ENCODE results near the gene DPYD. TPM values are rescaled to one million over a fixed set of nuclear protein-coding genes. Genes with fewer than 3 reads are reported as not detected.

Gene DPYD
- total and polyA plus RNA-seq, 2 donors from 2014 or later, result 4.9 to 41.6 TPM

- FAIRE-seq, result no peak
- H3K4me3 ChIP-seq (ENCODE audit: low read length in 3 of 3), result no peak overlapping the region
- TF ChIP-seq CTCF (IDR thresholded peaks at IDR 0.05; ENCODE audit: borderline replicate concordance, extremely low read depth, insufficient read depth), result no peak
- no peak overlapping the region for H3K9ac ChIP-seq (ENCODE audit: low read length in 3 of 3)
- no peak overlapping the region for H3K27ac ChIP-seq (ENCODE audit: low read depth in 2 of 2, low read length in 2 of 2)
- no peak for DNase-seq
- no peaks in the 10 kb centered on the region for H3K36me3 ChIP-seq (ENCODE audit: control insufficient read depth in 2 of 3, insufficient read depth in 3 of 3, low read length in 3 of 3)
- no peaks in the 10 kb centered on the region for H3K4me1 ChIP-seq (ENCODE audit: control insufficient read depth in 2 of 3, insufficient read depth in 2 of 3, low read depth in 1 of 3, low read length in 3 of 3)
- no peaks in the 10 kb centered on the region for H3K9me3 ChIP-seq (ENCODE audit: control insufficient read depth in 2 of 3, insufficient read depth in 1 of 3, low read length in 3 of 3)
- intact Hi-C loops (cut with DNase I), result no loop called here
- H3K27me3 ChIP-seq (ENCODE audit: control insufficient read depth, insufficient read depth, low read length), result no peaks in the 10 kb centered on the region
These were observed 830.1 kb downstream of the DPYD start for GRCh38 chr1:97090725-97091124.

- H3K27ac ChIP-seq (ENCODE audit: low read depth in 2 of 2, low read length in 2 of 2), result no peak overlapping the region
- DNase-seq, result peak in 1 of 5 donors; percentile 40
- intact Hi-C loops (cut with DNase I), result no loop called here
- no peak for TF ChIP-seq CTCF (IDR thresholded peaks at IDR 0.05; ENCODE audit: borderline replicate concordance, extremely low read depth, insufficient read depth)
- no peak for FAIRE-seq
- H3K36me3 ChIP-seq (ENCODE audit: control insufficient read depth in 2 of 3, insufficient read depth in 3 of 3, low read length in 3 of 3), result no peaks in the 10 kb centered on the region
- H3K4me3 ChIP-seq (ENCODE audit: low read length in 3 of 3), result no peak overlapping the region
- no peaks in the 10 kb centered on the region for H3K4me1 ChIP-seq (ENCODE audit: control insufficient read depth in 2 of 3, insufficient read depth in 2 of 3, low read depth in 1 of 3, low read length in 3 of 3)
- H3K9me3 ChIP-seq (ENCODE audit: control insufficient read depth in 2 of 3, insufficient read depth in 1 of 3, low read length in 3 of 3), result no peaks in the 10 kb centered on the region
- H3K27me3 ChIP-seq (ENCODE audit: control insufficient read depth, insufficient read depth, low read length), result no peaks in the 10 kb centered on the region
- H3K9ac ChIP-seq (ENCODE audit: low read length in 3 of 3), result no peak overlapping the region
These were observed 831.7 kb downstream of the DPYD start for GRCh38 chr1:97089173-97089572.

GRCh38 chr1:97088391-97088790 lies 832.4 kb downstream of the DPYD start:
- no peak overlapping the region for H3K9ac ChIP-seq (ENCODE audit: low read length in 3 of 3)
- no peak for FAIRE-seq
- no peaks in the 10 kb centered on the region for H3K4me1 ChIP-seq (ENCODE audit: control insufficient read depth in 2 of 3, insufficient read depth in 2 of 3, low read depth in 1 of 3, low read length in 3 of 3)
- H3K36me3 ChIP-seq (ENCODE audit: control insufficient read depth in 2 of 3, insufficient read depth in 3 of 3, low read length in 3 of 3), result no peaks in the 10 kb centered on the region
- no peak for TF ChIP-seq CTCF (IDR thresholded peaks at IDR 0.05; ENCODE audit: borderline replicate concordance, extremely low read depth, insufficient read depth)
- no peak for DNase-seq
- no peaks in the 10 kb centered on the region for H3K9me3 ChIP-seq (ENCODE audit: control insufficient read depth in 2 of 3, insufficient read depth in 1 of 3, low read length in 3 of 3)
- intact Hi-C loops (cut with DNase I), result no loop called here
- no peak overlapping the region for H3K4me3 ChIP-seq (ENCODE audit: low read length in 3 of 3)
- H3K27me3 ChIP-seq (ENCODE audit: control insufficient read depth, insufficient read depth, low read length), result no peaks in the 10 kb centered on the region
- no peak overlapping the region for H3K27ac ChIP-seq (ENCODE audit: low read depth in 2 of 2, low read length in 2 of 2)

- FAIRE-seq (no peak), DNase-seq (no peak)
- Histone ChIP-seq H3K4me1 (ENCODE audit: control insufficient read depth in 2 of 3, insufficient read depth in 2 of 3, low read depth in 1 of 3, low read length in 3 of 3) (no peaks in the 10 kb centered on the region), H3K9me3 (ENCODE audit: control insufficient read depth in 2 of 3, insufficient read depth in 1 of 3, low read length in 3 of 3) (no peaks in the 10 kb centered on the region), H3K9ac (ENCODE audit: low read length in 3 of 3) (no peak overlapping the region), H3K27me3 (ENCODE audit: control insufficient read depth, insufficient read depth, low read length) (no peaks in the 10 kb centered on the region), H3K36me3 (ENCODE audit: control insufficient read depth in 2 of 3, insufficient read depth in 3 of 3, low read length in 3 of 3) (no peaks in the 10 kb centered on the region), H3K4me3 (ENCODE audit: low read length in 3 of 3) (no peak overlapping the region), H3K27ac (ENCODE audit: low read depth in 2 of 2, low read length in 2 of 2) (no peak overlapping the region)
- intact Hi-C loops (cut with DNase I), result no loop called here
- TF ChIP-seq CTCF (IDR thresholded peaks at IDR 0.05; ENCODE audit: borderline replicate concordance, extremely low read depth, insufficient read depth), result no peak
These were observed 836.3 kb downstream of the DPYD start for GRCh38 chr1:97084546-97084945.

Measured in kidney (tissue), 14 donors.